Skeletal muscle satellite cell (primary cell): Measurements from ENCODE around the gene LOC128125822.
"Not testable (repeated sequence)": the region's sequence is repeated elsewhere in the genome, so short reads cannot be mapped to it uniquely, and the experiment has no call there.

ENCODE experiments used
- H3K27me3 ChIP-seq: 2 replicates; pipeline ENCODE4 v1.7.0; 2013; ENCODE audit warnings: low read length; ENCODE audit not compliant: control insufficient read depth, insufficient read depth
- H3K36me3 ChIP-seq: 2 replicates; pipeline ENCODE4 v1.7.0; 2013; ENCODE audit warnings: mild to moderate bottlenecking, control low read depth, low read length; ENCODE audit not compliant: insufficient read depth
- H3K4me1 ChIP-seq: 2 replicates; pipeline ENCODE4 v1.7.0; 2013; ENCODE audit warnings: low read length; ENCODE audit not compliant: control insufficient read depth, insufficient read depth
- H3K4me2 ChIP-seq: 2 replicates; pipeline ENCODE4 v1.7.0; 2013; ENCODE audit warnings: mild to moderate bottlenecking, low read length
- H3K4me3 ChIP-seq: 2 replicates; pipeline ENCODE4 v1.7.0; 2013; ENCODE audit warnings: low read length
- H3K9ac ChIP-seq: 2 replicates; pipeline ENCODE4 v1.7.0; 2013; ENCODE audit warnings: mild to moderate bottlenecking, low read depth, low read length, moderate library complexity
- H3K9me3 ChIP-seq: replicated peaks from 2 replicates; pipeline ENCODE4 v1.7.0; 2013; ENCODE audit warnings: mild to moderate bottlenecking, control low read depth, low read length

The LOC128125822 gene

GRCh38 chr6:63585652-63586051 lies 13.4 kb downstream of the LOC128125822 start:
- H3K4me3 ChIP-seq, H3K9ac ChIP-seq, H3K9me3 ChIP-seq, H3K27me3 ChIP-seq, H3K4me2 ChIP-seq, H3K4me1 ChIP-seq: not testable (repeated sequence)
- H3K36me3 ChIP-seq = peaks cover 37% of the 10 kb centered on the region

- H3K4me2 ChIP-seq = no peak overlapping the region
- H3K4me1 ChIP-seq = no peaks in the 10 kb centered on the region
- no peaks in the 10 kb centered on the region for H3K36me3 ChIP-seq
- H3K9ac ChIP-seq = no peak overlapping the region
- no peak overlapping the region for H3K4me3 ChIP-seq
- no peaks in the 10 kb centered on the region for H3K9me3 ChIP-seq
- no peaks in the 10 kb centered on the region for H3K27me3 ChIP-seq
These were observed 17.7 kb downstream of the LOC128125822 start for GRCh38 chr6:63589952-63590411.

- H3K4me3 ChIP-seq = no peak overlapping the region
- no peaks in the 10 kb centered on the region for H3K4me1 ChIP-seq
- no peak overlapping the region for H3K9ac ChIP-seq
- H3K9me3 ChIP-seq = no peaks in the 10 kb centered on the region
- no peak overlapping the region for H3K4me2 ChIP-seq
- no peaks in the 10 kb centered on the region for H3K27me3 ChIP-seq
- H3K36me3 ChIP-seq = no peaks in the 10 kb centered on the region
These were observed 20.6 kb downstream of the LOC128125822 start for GRCh38 chr6:63592886-63593285.

- Histone ChIP-seq H3K4me3 (peak overlapping the region; percentile 68), H3K27me3 (no peaks in the 10 kb centered on the region), H3K4me1 (no peaks in the 10 kb centered on the region), H3K9ac (peak overlapping the region; percentile 32), H3K4me2 (peak overlapping the region; percentile 83), H3K9me3 (no peaks in the 10 kb centered on the region), H3K36me3 (no peaks in the 10 kb centered on the region)
These were observed 25.1 kb downstream of the LOC128125822 start for GRCh38 chr6:63597141-63598048.

- H3K36me3 ChIP-seq = no peaks in the 10 kb centered on the region
- peak overlapping the region; percentile 83 for H3K4me2 ChIP-seq
- H3K4me1 ChIP-seq = no peaks in the 10 kb centered on the region
- H3K9ac ChIP-seq = peak overlapping the region; percentile 32
- no peaks in the 10 kb centered on the region for H3K27me3 ChIP-seq
- H3K9me3 ChIP-seq = no peaks in the 10 kb centered on the region
- H3K4me3 ChIP-seq = peak overlapping the region; percentile 68
These were observed 26.1 kb downstream of the LOC128125822 start for GRCh38 chr6:63598049-63599036.

- H3K9ac ChIP-seq = no peak overlapping the region
- H3K27me3 ChIP-seq = no peaks in the 10 kb centered on the region
- no peak overlapping the region for H3K4me2 ChIP-seq
- H3K36me3 ChIP-seq = no peaks in the 10 kb centered on the region
- H3K4me3 ChIP-seq = no peak overlapping the region
- no peaks in the 10 kb centered on the region for H3K4me1 ChIP-seq
- H3K9me3 ChIP-seq = no peaks in the 10 kb centered on the region
These were observed 27.0 kb downstream of the LOC128125822 start for GRCh38 chr6:63599243-63599642.

- H3K9ac ChIP-seq = no peak overlapping the region
- no peak overlapping the region for H3K4me2 ChIP-seq
- H3K9me3 ChIP-seq = no peaks in the 10 kb centered on the region
- H3K4me1 ChIP-seq = no peaks in the 10 kb centered on the region
- no peaks in the 10 kb centered on the region for H3K27me3 ChIP-seq
- H3K4me3 ChIP-seq = no peak overlapping the region
- H3K36me3 ChIP-seq = no peaks in the 10 kb centered on the region
These were observed 27.9 kb downstream of the LOC128125822 start for GRCh38 chr6:63600136-63600535.

GRCh38 chr6:63609231-63609630 lies 37.0 kb downstream of the LOC128125822 start:
- Histone ChIP-seq H3K9ac (no peak overlapping the region), H3K36me3 (no peaks in the 10 kb centered on the region), H3K4me1 (no peaks in the 10 kb centered on the region), H3K4me2 (no peak overlapping the region), H3K4me3 (no peak overlapping the region), H3K27me3 (no peaks in the 10 kb centered on the region), H3K9me3 (no peaks in the 10 kb centered on the region)

GRCh38 chr6:63610944-63611343 lies 38.7 kb downstream of the LOC128125822 start:
- Histone ChIP-seq H3K4me2 (no peak overlapping the region), H3K27me3 (no peaks in the 10 kb centered on the region), H3K9ac (no peak overlapping the region), H3K36me3 (no peaks in the 10 kb centered on the region), H3K9me3 (no peaks in the 10 kb centered on the region), H3K4me3 (no peak overlapping the region), H3K4me1 (no peaks in the 10 kb centered on the region)

GRCh38 chr6:63611560-63611959 lies 39.3 kb downstream of the LOC128125822 start:
- Histone ChIP-seq H3K4me2 (no peak overlapping the region), H3K9me3 (no peaks in the 10 kb centered on the region), H3K27me3 (peaks cover 3% of the 10 kb centered on the region), H3K4me3 (no peak overlapping the region), H3K4me1 (no peaks in the 10 kb centered on the region), H3K36me3 (no peaks in the 10 kb centered on the region), H3K9ac (no peak overlapping the region)

GRCh38 chr6:63615590-63615989 lies 43.3 kb downstream of the LOC128125822 start:
- Histone ChIP-seq H3K27me3 (peaks cover 20% of the 10 kb centered on the region), H3K9me3 (no peaks in the 10 kb centered on the region), H3K4me1 (no peaks in the 10 kb centered on the region), H3K4me2 (no peak overlapping the region), H3K9ac (no peak overlapping the region), H3K4me3 (no peak overlapping the region), H3K36me3 (no peaks in the 10 kb centered on the region)
